NB4 (cell line): ENCODE results near the gene COX4I1.

Experiments
- CTCF ChIP-seq: IDR thresholded peaks from one replicate; pipeline ENCODE4 v1.5.1; 2012; ENCODE audit warnings: low read depth, low read length
- MYC ChIP-seq: IDR thresholded peaks from 2 replicates; pipeline ENCODE4 v1.6.1; 2011; ENCODE audit warnings: low read depth, low read length
- POLR2A ChIP-seq: IDR thresholded peaks from 2 replicates; pipeline ENCODE4 v1.6.1; 2011; ENCODE audit warnings: mild to moderate bottlenecking; ENCODE audit not compliant: insufficient read length; ENCODE audit errors: extremely low read depth
- TF ChIP-seq, protein P1 (sequence below): IDR thresholded peaks from 2 replicates; pipeline ENCODE4 v1.6.1; 2011; ENCODE audit warnings: low read depth, low read length

- TF ChIP-seq CTCF: no peak
- no peak for TF ChIP-seq POLR2A
- TF ChIP-seq, protein P1, sequence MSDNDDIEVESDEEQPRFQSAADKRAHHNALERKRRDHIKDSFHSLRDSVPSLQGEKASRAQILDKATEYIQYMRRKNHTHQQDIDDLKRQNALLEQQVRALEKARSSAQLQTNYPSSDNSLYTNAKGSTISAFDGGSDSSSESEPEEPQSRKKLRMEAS: no peak
- TF ChIP-seq MYC: no peak
These were observed 35.2 kb downstream of the COX4I1 start for GRCh38 chr16:85834741-85835140.
